ENCODE measurements around the gene C3orf33.

DNA sequence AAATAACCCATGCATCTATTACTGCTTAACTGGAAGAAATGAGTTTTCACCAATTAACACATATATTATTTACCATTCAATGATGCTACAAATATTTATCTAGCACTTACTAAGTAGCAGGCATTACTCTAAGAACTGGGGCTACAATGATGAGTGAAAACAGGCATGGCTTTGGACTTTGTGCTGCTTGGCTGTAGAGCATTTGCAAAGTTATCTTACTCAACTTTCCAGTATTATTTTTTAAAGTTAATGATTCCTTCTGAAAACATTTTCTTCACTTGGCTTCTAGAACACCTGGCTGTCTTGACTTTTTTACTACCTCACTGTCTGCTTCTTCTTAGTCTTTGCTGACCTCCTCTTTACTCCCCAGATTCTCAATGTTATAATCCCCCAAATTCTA lies 1.8 kb downstream of the C3orf33 start:
- TF ChIP-seq, protein P1, sequence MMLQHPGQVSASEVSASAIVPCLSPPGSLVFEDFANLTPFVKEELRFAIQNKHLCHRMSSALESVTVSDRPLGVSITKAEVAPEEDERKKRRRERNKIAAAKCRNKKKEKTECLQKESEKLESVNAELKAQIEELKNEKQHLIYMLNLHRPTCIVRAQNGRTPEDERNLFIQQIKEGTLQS (IDR thresholded peaks at IDR 0.05) = no peak
- TF ChIP-seq, protein P2, sequence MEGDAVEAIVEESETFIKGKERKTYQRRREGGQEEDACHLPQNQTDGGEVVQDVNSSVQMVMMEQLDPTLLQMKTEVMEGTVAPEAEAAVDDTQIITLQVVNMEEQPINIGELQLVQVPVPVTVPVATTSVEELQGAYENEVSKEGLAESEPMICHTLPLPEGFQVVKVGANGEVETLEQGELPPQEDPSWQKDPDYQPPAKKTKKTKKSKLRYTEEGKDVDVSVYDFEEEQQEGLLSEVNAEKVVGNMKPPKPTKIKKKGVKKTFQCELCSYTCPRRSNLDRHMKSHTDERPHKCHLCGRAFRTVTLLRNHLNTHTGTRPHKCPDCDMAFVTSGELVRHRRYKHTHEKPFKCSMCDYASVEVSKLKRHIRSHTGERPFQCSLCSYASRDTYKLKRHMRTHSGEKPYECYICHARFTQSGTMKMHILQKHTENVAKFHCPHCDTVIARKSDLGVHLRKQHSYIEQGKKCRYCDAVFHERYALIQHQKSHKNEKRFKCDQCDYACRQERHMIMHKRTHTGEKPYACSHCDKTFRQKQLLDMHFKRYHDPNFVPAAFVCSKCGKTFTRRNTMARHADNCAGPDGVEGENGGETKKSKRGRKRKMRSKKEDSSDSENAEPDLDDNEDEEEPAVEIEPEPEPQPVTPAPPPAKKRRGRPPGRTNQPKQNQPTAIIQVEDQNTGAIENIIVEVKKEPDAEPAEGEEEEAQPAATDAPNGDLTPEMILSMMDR (IDR thresholded peaks at IDR 0.05; ENCODE audit: low read depth, low read length, missing input control) = no peak
- TF ChIP-seq YY1 (IDR thresholded peaks at IDR 0.05) (no peak), TAF1 (conservative IDR thresholded peaks at IDR 0.05) (no peak), RAD21 (IDR thresholded peaks at IDR 0.05) (no peak), HNF4G (IDR thresholded peaks at IDR 0.05) (no peak), GABPA (IDR thresholded peaks at IDR 0.05 in 1 of 2, conservative IDR thresholded peaks at IDR 0.05 in 1 of 2) (no peak), HNF4A (conservative IDR thresholded peaks at IDR 0.05) (peak; percentile 47 to 64), JUND (IDR thresholded peaks at IDR 0.05) (no peak)
- TF ChIP-seq, protein P3, sequence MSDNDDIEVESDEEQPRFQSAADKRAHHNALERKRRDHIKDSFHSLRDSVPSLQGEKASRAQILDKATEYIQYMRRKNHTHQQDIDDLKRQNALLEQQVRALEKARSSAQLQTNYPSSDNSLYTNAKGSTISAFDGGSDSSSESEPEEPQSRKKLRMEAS (IDR thresholded peaks at IDR 0.05) = no peak

Data from liver (tissue), 3 donors.